ENCODE results near the gene CD2BP2.
"Not testable (repeated sequence)": the region's sequence is repeated elsewhere in the genome, so short reads cannot be mapped to it uniquely, and the experiment has no call there.

DNA sequence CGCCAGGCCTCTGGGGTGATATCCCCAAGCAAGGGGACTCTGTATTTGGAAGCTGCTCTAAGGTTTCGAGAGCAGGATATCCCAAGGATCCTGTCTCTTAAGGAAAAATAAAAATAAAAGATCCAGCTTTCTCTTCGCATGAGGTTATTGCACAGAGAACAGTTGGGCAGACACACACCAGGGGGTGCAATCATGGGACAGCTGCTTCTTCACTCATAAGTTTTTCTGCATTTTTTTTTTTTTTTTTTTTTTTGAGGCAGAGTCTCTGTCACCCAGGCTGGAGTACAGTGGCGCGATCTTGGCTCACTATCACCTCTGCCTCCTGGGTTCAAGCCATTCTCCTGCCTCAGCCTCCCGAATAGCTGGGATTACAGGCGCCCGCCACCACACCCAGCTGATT is 13.1 kb downstream of the CD2BP2 start:
- not testable (repeated sequence) for TF ChIP-seq CTCF, POLR2A (IDR thresholded peaks at IDR 0.05)

All from adrenal gland (tissue), 5 donors.